OCI-LY3 (cell line): ENCODE results near the gene MRPS2.
"Not testable (repeated sequence)": the region's sequence is repeated elsewhere in the genome, so short reads cannot be mapped to it uniquely, and the experiment has no call there.

ENCODE experiments used
- H2AFZ ChIP-seq: fragments of 200-600, 300-600 bp; shearing (Covaris generic); 2 replicates; pipeline ENCODE4 v1.6.0; 2014; ENCODE audit warnings: antibody characterized with exemption, low read depth, low read length
- H3K27ac ChIP-seq: fragments of 200-600, 300-600 bp; sonication (generic); 2 replicates; pipeline ENCODE4 v1.5.1; 2014; ENCODE audit warnings: mild to moderate bottlenecking, low read length, moderate library complexity, mixed read lengths
- H3K27me3 ChIP-seq: fragments of 200-600, 300-600 bp; sonication (generic); 2 replicates; pipeline ENCODE4 v1.6.1; 2014; ENCODE audit warnings: low read depth, low read length, mixed read lengths
- H3K36me3 ChIP-seq: fragments of 200-600, 300-600 bp; sonication (generic); replicated peaks from 2 replicates; pipeline ENCODE3; 2014; ENCODE audit warnings: low read depth, low read length, mixed read lengths
- H3K4me1 ChIP-seq: fragments of 300-600, 200-600 bp; sonication (generic); 2 replicates; pipeline ENCODE4 v1.6.1; 2014; ENCODE audit warnings: low read length, mixed read lengths
- H3K4me2 ChIP-seq: fragments of 200-600, 300-600 bp; sonication (generic); 2 replicates; pipeline ENCODE4 v1.6.1; 2014; ENCODE audit warnings: low read length, mixed read lengths
- H3K4me3 ChIP-seq: fragments of 300-600, 200-600 bp; sonication (generic); 2 replicates; pipeline ENCODE4 v1.5.1; 2014; ENCODE audit warnings: antibody characterized with exemption, mild to moderate bottlenecking, low read length, moderate library complexity
- H3K79me2 ChIP-seq: fragments of 300-600, 200-600 bp; shearing (Covaris generic); 2 replicates; pipeline ENCODE4 v1.6.1; 2014; ENCODE audit warnings: mild to moderate bottlenecking, low read length, mixed read lengths
- H3K9ac ChIP-seq: fragments of 300-600, 200-600 bp; shearing (Covaris generic); 2 replicates; pipeline ENCODE4 v1.6.0; 2014; ENCODE audit warnings: mild to moderate bottlenecking, low read length, moderate library complexity
- H3K9me3 ChIP-seq: fragments of 200-600, 300-600 bp; shearing (Covaris generic); 2 replicates; pipeline ENCODE4 v1.6.1; 2014; ENCODE audit warnings: low read length, mixed read lengths; ENCODE audit not compliant: insufficient read depth
- H4K20me1 ChIP-seq: fragments of 200-600, 300-600 bp; sonication (generic); 2 replicates; pipeline ENCODE4 v1.6.1; 2016; ENCODE audit warnings: low read length, mixed read lengths; ENCODE audit not compliant: insufficient read depth
- EZH2phosphoT487 ChIP-seq: fragments of 200-600 bp; shearing (Covaris generic); IDR thresholded peaks from 2 replicates; pipeline ENCODE4 v1.6.1; 2018; ENCODE audit warnings: antibody characterized with exemption, mixed run types, low read depth
- TF ChIP-seq, protein P1 (sequence below): fragments of 200-600, 300-600 bp; sonication (generic); IDR thresholded peaks from 2 replicates; pipeline ENCODE4 v1.5.1; 2014; ENCODE audit warnings: antibody characterized with exemption, low read length, low read depth

Gene MRPS2

DNA sequence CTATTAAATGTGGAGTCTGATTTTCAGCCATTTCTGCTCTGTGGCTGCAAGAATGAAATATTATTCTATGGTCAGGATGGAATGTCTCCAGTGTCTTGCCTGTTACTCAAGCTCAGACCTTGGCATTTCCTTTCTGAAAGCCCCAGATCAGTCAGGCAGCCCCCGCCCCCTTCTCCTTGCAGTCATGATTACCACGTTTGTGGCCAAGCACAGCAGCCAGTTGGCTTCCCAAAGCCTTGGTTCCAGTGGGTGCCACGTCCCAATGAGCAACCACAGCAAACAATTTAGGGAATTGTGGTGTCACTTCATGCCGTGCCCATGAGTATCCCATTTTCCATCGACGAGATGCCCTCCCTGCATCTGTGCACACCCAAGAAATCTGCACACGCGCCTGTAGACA, 35.7 kb downstream of the MRPS2 start:
- Histone ChIP-seq H3K9me3 (no peaks in the 10 kb centered on the region), H3K27ac (no peak overlapping the region), H3K9ac (no peak overlapping the region), H4K20me1 (no peaks in the 10 kb centered on the region), H3K4me3 (no peak overlapping the region), H3K27me3 (peaks cover 1% of the 10 kb centered on the region; the same call in 1 of the 2 replicates), H3K79me2 (no peaks in the 10 kb centered on the region), H2AFZ (no peak overlapping the region), H3K4me2 (no peak overlapping the region), H3K36me3 (no peaks in the 10 kb centered on the region), H3K4me1 (peaks cover 8% of the 10 kb centered on the region)
- no peak for TF ChIP-seq EZH2phosphoT487
- TF ChIP-seq, protein P1, sequence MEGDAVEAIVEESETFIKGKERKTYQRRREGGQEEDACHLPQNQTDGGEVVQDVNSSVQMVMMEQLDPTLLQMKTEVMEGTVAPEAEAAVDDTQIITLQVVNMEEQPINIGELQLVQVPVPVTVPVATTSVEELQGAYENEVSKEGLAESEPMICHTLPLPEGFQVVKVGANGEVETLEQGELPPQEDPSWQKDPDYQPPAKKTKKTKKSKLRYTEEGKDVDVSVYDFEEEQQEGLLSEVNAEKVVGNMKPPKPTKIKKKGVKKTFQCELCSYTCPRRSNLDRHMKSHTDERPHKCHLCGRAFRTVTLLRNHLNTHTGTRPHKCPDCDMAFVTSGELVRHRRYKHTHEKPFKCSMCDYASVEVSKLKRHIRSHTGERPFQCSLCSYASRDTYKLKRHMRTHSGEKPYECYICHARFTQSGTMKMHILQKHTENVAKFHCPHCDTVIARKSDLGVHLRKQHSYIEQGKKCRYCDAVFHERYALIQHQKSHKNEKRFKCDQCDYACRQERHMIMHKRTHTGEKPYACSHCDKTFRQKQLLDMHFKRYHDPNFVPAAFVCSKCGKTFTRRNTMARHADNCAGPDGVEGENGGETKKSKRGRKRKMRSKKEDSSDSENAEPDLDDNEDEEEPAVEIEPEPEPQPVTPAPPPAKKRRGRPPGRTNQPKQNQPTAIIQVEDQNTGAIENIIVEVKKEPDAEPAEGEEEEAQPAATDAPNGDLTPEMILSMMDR: no peak

DNA sequence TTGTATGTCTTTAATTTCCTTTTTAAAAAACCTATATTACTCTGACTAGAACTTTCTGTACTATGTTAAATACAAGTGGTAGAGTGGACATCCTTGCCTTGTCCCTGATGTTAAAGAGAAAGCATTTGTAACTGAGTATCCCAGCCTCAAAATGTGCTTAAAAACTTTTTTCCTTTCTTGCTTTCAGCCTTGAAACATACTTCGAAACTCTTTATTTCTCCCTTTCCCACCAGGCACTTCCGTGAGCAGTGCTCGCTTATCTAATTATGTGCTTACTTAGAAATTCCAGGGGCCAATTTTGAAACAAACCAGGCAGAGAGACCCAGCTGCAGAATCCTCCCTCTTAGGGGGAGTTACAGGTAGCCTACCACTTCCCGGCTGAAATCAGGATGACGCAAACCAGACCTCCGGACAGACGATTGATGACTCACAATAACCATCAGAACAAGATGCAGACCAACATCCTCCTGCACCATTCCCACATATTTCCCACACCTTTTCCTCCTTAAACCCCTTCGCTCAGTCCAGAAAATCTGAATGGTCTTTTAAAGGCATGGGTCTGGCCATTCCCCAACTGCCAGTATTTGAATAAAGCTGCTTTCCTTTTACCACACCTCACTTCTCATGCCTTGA, 42.9 kb downstream of the MRPS2 start:
- not testable (repeated sequence) for H3K36me3 ChIP-seq, H3K79me2 ChIP-seq, H3K9ac ChIP-seq, H3K27me3 ChIP-seq, H3K4me3 ChIP-seq, H2AFZ ChIP-seq, H3K4me2 ChIP-seq, H3K4me1 ChIP-seq, H3K27ac ChIP-seq, H3K9me3 ChIP-seq, H4K20me1 ChIP-seq

DNA sequence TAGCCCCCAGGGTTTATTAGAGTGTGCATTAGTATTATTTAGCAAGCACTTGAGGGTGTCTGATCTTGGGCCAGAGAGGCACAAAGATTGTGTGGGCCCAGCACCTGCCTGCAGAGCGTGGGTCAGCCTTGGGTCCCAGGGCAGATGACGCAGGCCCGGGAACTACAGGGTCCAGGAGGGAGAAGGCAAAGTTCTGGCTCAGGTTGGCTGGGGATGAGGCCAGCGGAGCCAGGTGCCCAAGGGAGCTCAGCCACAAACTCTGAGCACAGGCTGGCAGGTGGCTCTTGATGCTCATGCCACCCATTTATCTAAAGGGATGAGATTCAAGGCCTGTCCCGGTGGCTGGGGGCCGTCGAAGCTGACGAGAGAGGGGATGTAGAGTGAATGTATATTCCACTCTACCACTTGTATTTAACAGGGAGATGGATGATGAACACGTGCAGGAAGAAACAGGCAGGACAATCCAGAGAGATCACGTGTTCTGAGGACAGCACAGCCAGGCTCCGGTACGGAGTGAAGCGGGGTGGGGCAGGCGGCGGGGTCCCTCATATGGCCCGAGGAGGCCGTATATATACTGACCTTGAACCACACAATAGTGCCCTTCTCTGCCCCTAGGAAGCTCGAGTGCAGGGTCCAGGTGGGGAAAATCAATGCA, 44.6 kb downstream of the MRPS2 start:
- Histone ChIP-seq H3K4me2 (no peak overlapping the region), H3K27ac (no peak overlapping the region), H3K9ac (no peak overlapping the region), H3K27me3 (peaks cover 9% of the 10 kb centered on the region; the same call in 1 of the 2 replicates), H3K36me3 (no peaks in the 10 kb centered on the region), H3K79me2 (no peaks in the 10 kb centered on the region), H4K20me1 (no peaks in the 10 kb centered on the region), H2AFZ (no peak overlapping the region), H3K4me3 (no peak overlapping the region), H3K9me3 (no peaks in the 10 kb centered on the region), H3K4me1 (no peaks in the 10 kb centered on the region)
- no peak for TF ChIP-seq EZH2phosphoT487
- TF ChIP-seq, protein P1: no peak

DNA sequence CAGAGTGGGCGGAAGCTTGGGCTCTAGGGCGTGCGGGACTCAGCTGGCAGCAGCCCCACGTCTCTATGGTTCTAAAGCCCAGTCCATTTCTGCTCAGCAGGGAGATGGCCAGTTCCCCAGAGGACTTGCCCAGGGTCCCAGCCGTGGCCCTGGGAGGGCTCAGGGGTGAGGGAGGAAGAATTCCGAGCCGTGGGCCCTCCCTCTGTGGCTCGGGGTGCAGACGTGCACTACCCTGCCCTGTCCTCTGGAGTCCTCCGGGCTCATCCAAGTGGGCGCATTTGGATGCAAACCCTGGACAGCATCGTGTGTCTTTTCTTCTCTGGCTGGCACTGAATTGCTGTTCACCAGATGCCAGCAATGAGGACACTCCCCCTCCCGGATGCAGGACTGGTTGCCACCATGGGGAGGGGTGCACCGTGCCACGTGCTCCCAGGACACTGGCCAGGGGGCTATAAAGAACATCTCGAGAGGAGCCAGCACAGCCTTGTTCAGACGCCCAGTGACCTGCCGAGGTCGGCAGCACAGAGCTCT, 45.2 kb downstream of the MRPS2 start, which contains the start of gene OBP2A:
Gene OBP2A (plus strand): TSS at position 481 of the 531 bp plus-strand sequence. CDS start 55 bp downstream, outside the sequence.
- not testable (repeated sequence) for H4K20me1 ChIP-seq, H3K4me2 ChIP-seq, H3K4me3 ChIP-seq, H3K9ac ChIP-seq, H3K9me3 ChIP-seq, H3K27ac ChIP-seq, H3K36me3 ChIP-seq, H3K27me3 ChIP-seq, H2AFZ ChIP-seq, H3K79me2 ChIP-seq, H3K4me1 ChIP-seq

- not testable (repeated sequence) for H3K36me3 ChIP-seq, H2AFZ ChIP-seq, H3K9ac ChIP-seq, H3K27ac ChIP-seq, H3K9me3 ChIP-seq, H4K20me1 ChIP-seq, H3K79me2 ChIP-seq, H3K4me1 ChIP-seq, H3K4me2 ChIP-seq, H3K4me3 ChIP-seq, H3K27me3 ChIP-seq
These were observed 46.5 kb downstream of the MRPS2 start for GRCh38 chr9:135546792-135547617.
